Natural killer cell (primary cell): ENCODE data around the gene ANKH. TPM values are rescaled to one million over a fixed set of nuclear protein-coding genes. Genes with fewer than 3 reads are reported as not detected.

Source experiments
- ATAC-seq, 3 donors: fragments of 150-1000 bp in 2 of 3; fragments of 200-7000 bp in 1 of 3; cut with Tn5 transposase; 1 replicate in 1 of 3; 2 replicates in 2 of 3; pipeline ENCODE4 v1.10.0; 2021; ENCODE audit warnings: mild to moderate bottlenecking in 2 of 3, moderate library complexity in 2 of 3
- DNase-seq, 2 donors: peaks; one replicate each; pipeline versions ENCODE4 v3.0.0 to v3.0.0-alpha.2; 2013 to 2021; ENCODE audit warnings: mixed read lengths in 1 of 2
- H3K27ac ChIP-seq: one replicate; pipeline ENCODE4 v1.5.1; 2013; ENCODE audit warnings: mild to moderate bottlenecking, low read length
- H3K27me3 ChIP-seq: one replicate; pipeline ENCODE4 v1.6.1; 2013; ENCODE audit warnings: low read length; ENCODE audit not compliant: control insufficient read depth, insufficient read depth
- H3K36me3 ChIP-seq: one replicate; pipeline ENCODE4 v1.6.1; 2013; ENCODE audit warnings: low read length; ENCODE audit not compliant: control insufficient read depth, insufficient read depth
- H3K4me1 ChIP-seq: one replicate; pipeline ENCODE4 v1.6.1; 2013; ENCODE audit warnings: low read length; ENCODE audit not compliant: control insufficient read depth, insufficient read depth
- H3K4me3 ChIP-seq: one replicate; pipeline ENCODE4 v1.5.1; 2013; ENCODE audit warnings: low read length
- H3K9me3 ChIP-seq: one replicate; pipeline ENCODE4 v1.6.1; 2013; ENCODE audit warnings: low read length; ENCODE audit not compliant: control insufficient read depth, insufficient read depth
- H3K27ac Mint-ChIP-seq, 2 donors: one replicate each; pipeline ENCODE4 v1.8.0; 2022; ENCODE audit warnings: mild to moderate bottlenecking in 2 of 2, mixed read lengths in 2 of 2, moderate library complexity in 1 of 2
- H3K27me3 Mint-ChIP-seq, 2 donors: one replicate each; pipeline ENCODE4 v1.8.0; 2022; ENCODE audit warnings: low read depth in 2 of 2, mixed read lengths in 2 of 2
- H3K36me3 Mint-ChIP-seq: one replicate; pipeline ENCODE4 v1.8.0; 2022; ENCODE audit warnings: mixed read lengths
- H3K4me1 Mint-ChIP-seq, 2 donors: one replicate each; pipeline ENCODE4 v1.8.0; 2022; ENCODE audit warnings: mixed read lengths in 2 of 2
- H3K4me3 Mint-ChIP-seq: one replicate; pipeline ENCODE4 v1.8.0; 2022; ENCODE audit warnings: mild to moderate bottlenecking, moderate library complexity, mixed read lengths
- H3K9me3 Mint-ChIP-seq, 2 donors: one replicate each; pipeline ENCODE4 v1.8.0; 2022; ENCODE audit warnings: mixed read lengths in 2 of 2
- CTCF ChIP-seq: fragments of 200-600 bp; IDR thresholded peaks from one replicate; pipeline ENCODE4 v1.8.0; 2022; ENCODE audit warnings: antibody characterized with exemption
- WGBS: methylation state at CpG from one replicate; pipeline ENCODE4 v1.1.7; 2013; ENCODE audit warnings: missing lambda C conversion rate; ENCODE audit not compliant: insufficient coverage; 5-methylcytosine and 5-hydroxymethylcytosine counted together
- intact Hi-C: fragments of 100-400 bp; cut with micrococcal nuclease; formaldehyde crosslinking; loops from one replicate; pipeline ENCODE4 v1.14.2; 2022
- total RNA-seq, 4 donors: library from RNA; stranded (reverse); fragments of 120-200 nt in 1 of 4; gene quantifications; one replicate each; pipeline versions ENCODE4 v1.2.3 to v1.2.4, GENCODE V29; 2013 to 2022

ANKH gene
- total RNA-seq, 3 donors from 2014 or later (not counting 1 experiment from before 2014, with no cell fraction given), result 52.9 to 78.0 (median 63.8) TPM

- Mint-ChIP-seq H3K9me3 (no peaks in the 10 kb centered on the region), H3K27ac (no peak overlapping the region), H3K36me3 (no peaks in the 10 kb centered on the region), H3K27me3 (no peaks in the 10 kb centered on the region), H3K4me3 (no peak overlapping the region), H3K4me1 (peaks cover 8 to 19% of the 10 kb centered on the region in 2 donors)
- H3K4me3 ChIP-seq, result no peak overlapping the region
- intact Hi-C loops, result no loop called here
- ATAC-seq, result no peak
- no peak for TF ChIP-seq CTCF
- peaks cover 2% of the 10 kb centered on the region for H3K36me3 ChIP-seq
- H3K9me3 ChIP-seq, result no peaks in the 10 kb centered on the region
- H3K4me1 ChIP-seq, result no peaks in the 10 kb centered on the region
- 76% methylated on average over 6 of the region's 6 CpGs for whole genome bisulfite sequencing
- DNase-seq, result no peak
- no peaks in the 10 kb centered on the region for H3K27me3 ChIP-seq
- no peak overlapping the region for H3K27ac ChIP-seq
Measured at GRCh38 chr5:14759744-14760547, 111.6 kb downstream of the ANKH start.

- TF ChIP-seq CTCF, result no peak
- no peak overlapping the region for H3K4me3 ChIP-seq
- intact Hi-C loops, result no loop called here
- no peaks in the 10 kb centered on the region for H3K4me1 ChIP-seq
- Mint-ChIP-seq H3K4me3 (no peak overlapping the region), H3K36me3 (peaks cover 5% of the 10 kb centered on the region), H3K9me3 (no peaks in the 10 kb centered on the region), H3K27me3 (no peaks in the 10 kb centered on the region), H3K4me1 (peaks cover 8 to 21% of the 10 kb centered on the region in 2 donors), H3K27ac (no peak overlapping the region)
- no peaks in the 10 kb centered on the region for H3K9me3 ChIP-seq
- WGBS, result 79% methylated on average over 9 of the region's 9 CpGs
- no peak overlapping the region for H3K27ac ChIP-seq
- DNase-seq (no peak), ATAC-seq (no peak)
- no peaks in the 10 kb centered on the region for H3K27me3 ChIP-seq
- peaks cover 2% of the 10 kb centered on the region for H3K36me3 ChIP-seq
Measured at GRCh38 chr5:14757850-14758249, 113.7 kb downstream of the ANKH start.

GRCh38 chr5:14756478-14756877 lies 115.1 kb downstream of the ANKH start:
- 94% methylated on average over 3 of the region's 4 CpGs for whole genome bisulfite sequencing
- Histone ChIP-seq H3K9me3 (no peaks in the 10 kb centered on the region), H3K27me3 (no peaks in the 10 kb centered on the region), H3K4me1 (no peaks in the 10 kb centered on the region), H3K27ac (no peak overlapping the region), H3K36me3 (peaks cover 2% of the 10 kb centered on the region), H3K4me3 (no peak overlapping the region)
- H3K27me3 Mint-ChIP-seq, result no peaks in the 10 kb centered on the region
- H3K9me3 Mint-ChIP-seq, result no peaks in the 10 kb centered on the region
- H3K4me3 Mint-ChIP-seq, result no peak overlapping the region
- no peak for TF ChIP-seq CTCF
- no peak overlapping the region for H3K27ac Mint-ChIP-seq
- ATAC-seq (no peak), DNase-seq (no peak)
- intact Hi-C loops, result no loop called here
- peaks cover 11% of the 10 kb centered on the region for H3K36me3 Mint-ChIP-seq
- peaks cover 8 to 21% of the 10 kb centered on the region in 2 donors for H3K4me1 Mint-ChIP-seq

- WGBS, result no CpG with 5 or more reads among the region's 3 CpGs
- H3K9me3 Mint-ChIP-seq, result no peaks in the 10 kb centered on the region
- TF ChIP-seq CTCF, result no peak
- Histone ChIP-seq H3K27me3 (no peaks in the 10 kb centered on the region), H3K9me3 (no peaks in the 10 kb centered on the region), H3K4me3 (no peak overlapping the region), H3K36me3 (peaks cover 5% of the 10 kb centered on the region), H3K27ac (no peak overlapping the region), H3K4me1 (no peaks in the 10 kb centered on the region)
- no peak overlapping the region for H3K4me3 Mint-ChIP-seq
- intact Hi-C loops, result no loop called here
- DNase-seq, result no peak
- ATAC-seq, result no peak
- H3K27me3 Mint-ChIP-seq, result no peaks in the 10 kb centered on the region
- H3K36me3 Mint-ChIP-seq, result peaks cover 26% of the 10 kb centered on the region
- no peak overlapping the region for H3K27ac Mint-ChIP-seq
- H3K4me1 Mint-ChIP-seq, result peaks cover 0 to 6% of the 10 kb centered on the region in 2 donors
Measured at GRCh38 chr5:14753947-14754346, 117.6 kb downstream of the ANKH start.
